GM18867 (cell line): ENCODE measurements around the gene PRR35.

Experiments
- ATAC-seq: cut with Tn5 transposase; IDR thresholded peaks from one replicate; pipeline ENCODE4 v1.9.1; 2021; ENCODE audit warnings: mild to moderate bottlenecking, moderate library complexity; ENCODE audit not compliant: unreplicated experiment

Gene PRR35

DNA sequence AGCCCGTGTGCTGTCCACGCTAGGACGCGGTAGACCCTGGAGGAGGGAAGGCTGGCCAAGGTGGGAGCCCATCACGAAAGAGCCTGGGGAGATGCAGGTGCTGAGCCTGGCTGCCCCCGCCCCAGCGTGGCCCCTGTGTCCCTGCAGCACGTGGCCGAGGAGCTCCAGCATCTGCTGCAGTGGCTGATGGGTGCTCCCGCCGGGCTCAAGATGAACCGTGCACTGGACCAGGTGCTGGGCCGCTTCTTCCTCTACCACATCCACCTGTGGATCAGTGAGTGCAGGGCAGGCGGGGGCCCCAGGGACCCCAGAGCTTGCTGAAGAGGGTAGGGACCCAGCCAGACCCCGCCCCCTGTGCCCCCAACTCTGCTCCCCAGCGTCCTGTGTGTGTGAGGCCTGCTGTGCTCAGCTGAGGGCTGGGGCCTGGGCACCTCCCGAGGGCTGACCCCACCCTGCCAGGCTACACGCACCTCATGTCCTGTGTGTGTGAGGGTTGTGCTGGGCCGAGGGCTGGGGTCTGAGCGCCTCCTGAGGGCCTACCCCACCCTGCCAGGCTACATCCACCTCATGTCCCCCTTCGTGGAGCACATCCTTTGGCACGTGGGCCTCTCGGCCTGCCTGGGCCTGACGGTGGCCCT is 18.2 kb downstream of the PRR35 start:
- no peak for ATAC-seq

DNA sequence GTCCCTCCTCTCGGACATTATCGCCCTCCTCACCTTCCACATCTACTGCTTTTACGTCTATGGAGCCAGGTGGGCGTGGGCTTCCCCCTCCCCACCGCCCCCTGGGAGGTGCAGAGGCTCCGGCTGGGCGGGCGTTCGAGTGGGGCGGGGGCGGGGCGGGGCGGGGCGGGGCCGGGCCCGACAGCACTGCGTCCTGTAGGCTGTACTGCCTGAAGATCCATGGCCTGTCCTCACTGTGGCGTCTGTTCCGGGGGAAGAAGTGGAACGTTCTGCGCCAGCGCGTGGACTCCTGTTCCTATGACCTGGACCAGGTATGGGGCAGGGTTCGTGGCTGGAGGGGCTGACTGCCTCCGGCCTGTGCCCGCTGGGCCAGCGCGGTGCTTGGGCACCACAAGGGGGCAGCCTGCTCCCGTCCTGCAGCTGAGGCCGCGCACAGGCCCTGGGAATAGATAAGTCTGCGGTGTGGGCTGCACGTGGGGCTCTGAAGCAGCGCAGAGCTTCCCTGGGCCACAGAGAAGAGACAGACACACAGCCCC is 18.7 kb downstream of the PRR35 start:
- peak; percentile 53 for ATAC-seq

DNA sequence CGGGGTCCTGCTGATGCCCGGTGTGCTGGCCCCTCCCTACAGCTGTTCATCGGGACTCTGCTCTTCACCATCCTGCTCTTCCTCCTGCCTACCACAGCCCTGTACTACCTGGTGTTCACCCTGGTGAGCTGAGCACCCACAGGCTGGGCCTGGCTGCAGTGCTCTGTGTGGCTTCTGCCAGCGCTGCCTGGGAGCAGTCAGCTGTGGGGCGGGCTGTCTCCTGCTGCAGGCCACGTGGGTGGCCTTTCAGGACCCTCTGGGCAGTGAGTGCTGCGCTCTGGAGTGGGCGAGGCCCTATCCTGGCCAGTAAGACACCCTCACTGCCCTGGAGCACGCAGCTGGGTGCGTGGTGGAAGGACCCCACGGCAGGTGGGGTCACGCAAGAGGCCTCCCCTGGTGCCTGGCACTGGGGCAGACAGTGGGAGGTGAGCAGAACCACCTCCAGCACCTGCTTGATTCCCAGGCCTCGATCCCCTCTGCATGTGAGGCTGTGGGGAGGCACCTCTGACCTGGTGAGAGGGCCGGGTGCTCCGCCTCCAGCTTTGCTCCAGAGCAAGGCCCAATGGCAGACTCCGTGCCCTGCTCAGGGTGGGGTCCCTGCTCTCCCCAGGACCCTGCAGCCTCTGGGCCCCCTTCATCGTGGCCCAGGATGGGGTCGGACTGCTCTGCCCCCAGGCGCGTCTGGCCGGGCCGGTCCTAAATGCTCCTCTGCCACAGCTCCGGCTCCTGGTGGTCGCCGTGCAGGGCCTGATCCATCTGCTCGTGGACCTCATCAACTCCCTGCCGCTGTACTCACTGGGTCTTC is 20.1 kb downstream of the PRR35 start:
- ATAC-seq, result no peak

DNA sequence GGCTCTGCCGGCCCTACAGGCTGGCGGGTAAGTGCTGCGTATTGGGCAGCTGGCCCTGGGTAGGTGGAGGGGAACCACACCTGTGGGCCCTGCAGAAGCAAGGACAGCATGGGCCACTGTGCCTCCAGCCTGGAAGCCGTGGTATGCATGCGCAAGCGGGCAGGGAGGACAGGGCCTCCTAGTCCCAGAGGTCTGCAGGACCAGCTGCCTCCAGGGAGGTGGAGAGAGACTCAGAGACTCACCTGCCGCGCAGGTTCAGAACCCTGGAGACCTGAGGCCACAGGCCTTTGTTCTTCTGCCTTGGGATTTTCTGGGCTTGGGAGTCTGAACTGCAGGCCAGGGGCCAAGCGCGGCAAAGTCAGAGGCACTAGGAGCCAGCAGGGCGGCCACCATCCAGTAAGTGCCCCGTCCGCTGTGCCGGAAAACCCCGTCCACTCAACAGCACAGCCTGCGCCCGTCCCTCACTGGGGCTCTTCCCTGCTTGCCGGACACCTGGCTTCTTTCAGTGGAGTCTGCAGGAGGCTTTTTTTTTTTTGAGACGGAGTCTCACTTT is 20.8 kb downstream of the PRR35 start:
- no peak for ATAC-seq

DNA sequence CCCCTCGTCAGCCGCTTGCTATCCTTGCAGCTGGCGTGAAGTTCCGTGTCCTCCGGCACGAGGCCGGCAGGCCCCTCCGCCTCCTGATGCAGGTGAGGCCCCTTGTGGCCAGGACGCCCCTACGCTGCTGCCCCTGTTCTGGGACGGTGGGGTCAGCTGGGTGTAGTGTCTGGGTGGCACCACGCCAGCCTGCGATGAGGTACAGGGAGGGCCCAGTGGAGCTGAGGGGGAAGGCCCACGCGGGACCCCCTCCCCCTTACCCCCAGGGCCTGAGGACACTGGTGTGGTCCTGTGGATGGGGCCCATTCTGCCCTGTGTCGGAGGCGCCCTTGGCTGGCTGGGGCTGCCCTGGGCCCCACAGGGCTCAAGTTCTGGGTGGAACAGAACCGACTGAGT is 22.0 kb downstream of the PRR35 start:
- ATAC-seq, result no peak

DNA sequence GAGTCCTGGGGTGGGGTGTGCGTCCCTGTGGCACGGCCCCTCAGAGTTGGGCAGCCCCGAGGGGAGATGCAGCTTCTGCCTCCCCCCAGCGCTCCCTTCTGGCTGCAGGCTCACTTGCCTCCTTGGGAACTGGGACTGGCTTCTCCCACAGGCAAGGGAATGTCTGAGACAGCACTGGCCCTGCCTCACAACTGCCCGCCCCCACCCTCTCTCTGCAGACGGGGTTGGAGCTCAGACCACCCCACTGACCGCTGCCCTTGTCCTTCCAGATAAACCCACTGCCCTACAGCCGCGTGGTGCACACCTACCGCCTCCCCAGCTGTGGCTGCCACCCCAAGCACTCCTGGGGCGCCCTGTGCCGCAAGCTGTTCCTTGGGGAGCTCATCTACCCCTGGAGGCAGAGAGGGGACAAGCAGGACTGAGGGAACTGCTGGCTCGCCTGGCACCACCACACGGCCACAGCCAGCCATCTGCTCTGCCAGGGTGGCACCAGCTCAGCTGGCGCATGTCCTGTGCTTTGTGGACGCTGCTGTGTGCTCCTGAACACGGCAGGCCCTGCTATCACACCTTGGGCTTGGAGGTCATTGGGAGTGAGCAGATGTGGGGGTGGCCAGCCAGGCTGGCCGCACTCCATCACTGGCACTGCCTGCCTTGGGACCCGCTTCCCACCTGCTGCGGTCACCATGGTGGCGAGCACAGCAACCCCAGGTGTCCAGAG is 22.6 kb downstream of the PRR35 start:
- no peak for ATAC-seq

DNA sequence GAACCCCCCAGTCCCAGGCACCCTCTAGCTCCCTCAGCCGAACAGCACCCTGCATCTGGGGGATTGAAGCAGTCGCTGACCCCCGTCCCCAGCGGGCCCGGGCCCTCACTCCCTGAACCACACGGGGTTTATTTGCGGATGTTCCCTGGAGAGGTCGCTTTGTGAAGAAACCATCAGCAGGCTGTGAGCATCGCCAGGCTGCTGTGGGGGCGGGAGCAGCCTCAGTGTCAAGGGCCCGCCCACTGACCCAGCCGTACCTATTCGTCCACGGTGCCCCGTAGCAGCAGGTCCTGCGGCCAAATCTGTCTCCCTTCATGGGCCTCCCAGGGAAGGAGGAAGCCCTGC is 23.2 kb downstream of the PRR35 start:
- ATAC-seq, result no peak

DNA sequence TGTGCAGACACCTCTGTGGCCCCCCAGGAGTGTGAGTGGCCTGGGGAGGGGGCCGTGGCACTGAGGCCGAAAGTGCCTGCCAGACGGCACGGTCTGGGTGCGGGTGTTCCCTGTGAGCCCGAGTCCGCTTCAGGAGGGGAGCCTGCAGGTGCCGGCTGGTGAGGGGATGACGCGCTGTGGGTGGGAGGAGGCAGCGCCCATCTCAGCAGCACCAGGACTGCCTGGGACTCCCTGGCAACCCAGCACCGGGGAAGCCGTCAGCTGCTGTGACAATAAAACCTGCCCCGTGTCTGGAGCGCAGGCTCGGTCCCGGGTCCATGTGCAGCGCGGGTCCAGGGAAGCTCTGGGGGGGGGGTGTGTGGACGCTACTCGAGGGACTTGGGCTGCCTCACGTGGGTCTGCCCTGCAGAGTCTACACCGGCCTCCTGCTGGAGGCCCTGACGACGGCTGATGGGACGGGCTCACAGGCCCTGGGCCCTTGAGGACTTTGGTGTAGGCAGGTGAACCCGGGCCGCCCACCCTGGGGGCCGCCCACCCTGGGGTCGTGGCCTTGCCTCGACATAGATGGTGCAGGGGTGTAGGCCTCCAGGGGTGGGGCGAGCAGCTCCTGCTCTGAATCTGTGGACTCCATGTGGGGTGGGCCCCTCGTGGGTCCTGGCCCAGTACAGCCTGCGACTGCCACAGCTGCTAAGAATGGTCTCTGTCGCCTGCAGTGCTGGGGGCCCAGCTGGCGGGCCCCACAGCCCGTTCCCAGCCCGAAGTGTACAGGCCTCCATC is 23.8 kb downstream of the PRR35 start:
- ATAC-seq, result no peak

DNA sequence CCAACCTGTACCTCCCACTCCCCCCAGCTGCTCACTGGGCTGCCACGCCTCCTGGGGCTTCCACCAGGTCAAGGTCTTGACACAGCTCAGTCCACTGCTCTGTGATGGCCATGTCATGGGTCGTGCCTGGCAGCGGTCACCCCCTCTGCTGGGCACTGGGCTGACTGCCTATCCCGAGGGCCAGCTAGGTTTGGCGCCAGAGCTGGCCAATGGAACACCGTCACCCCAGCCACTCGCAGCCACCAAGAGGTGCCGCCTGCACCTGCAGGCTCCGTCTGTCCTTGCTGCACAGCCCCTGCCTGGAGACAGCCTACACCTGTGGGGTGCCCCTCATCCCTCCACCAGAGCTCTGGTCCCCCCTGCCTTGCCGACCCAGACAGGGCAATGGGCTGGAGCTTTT is 25.2 kb downstream of the PRR35 start:
- no peak for ATAC-seq

DNA sequence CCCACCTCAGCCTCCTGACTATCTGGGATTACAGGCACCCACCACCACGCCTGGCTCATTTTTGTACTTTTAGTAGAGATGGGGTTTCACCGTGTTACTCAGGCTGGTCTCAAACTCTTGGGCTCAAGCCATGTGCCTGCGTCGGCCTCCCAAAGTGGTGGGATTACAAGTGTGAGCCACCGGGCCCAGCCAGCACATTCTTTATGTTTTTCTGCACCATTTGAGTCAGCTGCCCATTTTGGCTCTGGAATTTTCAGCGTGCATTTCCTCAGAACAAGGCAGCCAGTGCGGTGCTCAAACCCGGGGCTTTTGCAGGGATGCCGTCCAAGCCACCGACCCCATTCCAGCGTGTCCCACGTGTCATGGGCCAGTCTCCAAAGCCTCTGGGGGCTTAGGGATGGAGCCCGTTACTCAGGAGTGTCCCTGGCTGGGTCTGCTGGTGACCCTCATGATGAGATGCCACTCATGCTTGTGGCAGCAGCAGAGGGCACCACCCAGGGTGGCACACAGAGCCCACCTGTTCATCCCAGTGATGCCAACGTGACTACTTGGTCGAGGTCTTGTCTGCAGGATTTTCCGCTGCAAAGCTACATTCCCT is 26.0 kb downstream of the PRR35 start:
- no peak for ATAC-seq

DNA sequence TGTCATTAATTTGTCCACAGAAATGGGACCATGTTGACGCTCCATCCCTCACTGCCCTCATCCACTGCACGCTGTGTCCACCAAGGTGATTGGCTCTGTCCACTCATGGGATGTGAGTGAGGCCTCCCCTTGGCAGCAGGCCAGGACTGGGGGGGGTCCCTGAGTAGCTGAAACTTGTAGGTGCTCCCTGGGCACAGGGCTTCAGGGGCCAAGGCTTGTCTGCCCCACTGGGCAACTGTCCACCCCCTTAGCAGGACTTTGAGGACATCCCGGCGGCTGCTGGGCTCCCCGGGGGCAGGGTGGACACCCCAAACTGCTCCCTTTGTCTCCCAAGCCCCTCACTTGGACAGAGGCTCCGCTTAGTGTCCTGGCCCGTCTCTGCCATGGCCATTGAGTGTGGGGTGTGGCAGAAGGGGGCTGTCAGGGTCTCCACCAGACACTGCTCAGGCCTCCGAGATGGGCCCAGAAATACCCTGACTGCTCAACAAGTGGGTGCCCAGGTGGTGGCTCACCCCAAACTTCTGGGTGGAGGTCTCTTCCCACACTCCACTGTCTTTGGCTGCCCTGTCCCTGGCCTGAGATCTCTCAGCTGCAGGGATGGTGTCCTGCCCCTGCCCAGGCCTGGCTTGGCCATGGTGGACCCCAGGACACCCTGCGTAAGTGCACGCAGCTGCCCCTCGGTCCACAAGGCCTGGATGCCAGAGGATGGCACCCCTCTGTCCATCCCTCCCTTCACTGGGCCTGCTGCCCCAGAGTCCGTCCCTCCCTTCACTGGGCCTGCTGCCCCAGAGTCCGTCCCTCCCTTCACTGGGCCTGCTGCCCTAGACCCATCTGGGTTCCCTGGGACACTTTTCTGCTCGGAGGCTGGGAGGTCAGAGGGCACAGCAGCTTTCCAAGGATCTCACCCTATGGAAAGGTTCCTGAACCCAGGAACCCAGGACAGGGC is 26.7 kb downstream of the PRR35 start:
- no peak for ATAC-seq

DNA sequence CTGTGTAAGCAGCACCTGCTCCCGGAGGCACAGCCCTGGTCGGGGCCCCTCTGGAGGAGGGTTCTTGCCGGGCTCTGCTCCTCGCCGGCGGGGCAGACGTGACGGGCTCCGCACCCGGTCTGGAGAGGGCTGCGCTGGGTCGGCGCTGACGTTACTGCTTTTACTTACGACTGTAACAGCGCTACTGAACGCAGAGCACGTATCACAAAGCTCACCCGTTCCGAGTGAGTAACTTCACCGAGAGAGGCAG is 28.4 kb downstream of the PRR35 start:
- peak; percentile 5 for ATAC-seq

DNA sequence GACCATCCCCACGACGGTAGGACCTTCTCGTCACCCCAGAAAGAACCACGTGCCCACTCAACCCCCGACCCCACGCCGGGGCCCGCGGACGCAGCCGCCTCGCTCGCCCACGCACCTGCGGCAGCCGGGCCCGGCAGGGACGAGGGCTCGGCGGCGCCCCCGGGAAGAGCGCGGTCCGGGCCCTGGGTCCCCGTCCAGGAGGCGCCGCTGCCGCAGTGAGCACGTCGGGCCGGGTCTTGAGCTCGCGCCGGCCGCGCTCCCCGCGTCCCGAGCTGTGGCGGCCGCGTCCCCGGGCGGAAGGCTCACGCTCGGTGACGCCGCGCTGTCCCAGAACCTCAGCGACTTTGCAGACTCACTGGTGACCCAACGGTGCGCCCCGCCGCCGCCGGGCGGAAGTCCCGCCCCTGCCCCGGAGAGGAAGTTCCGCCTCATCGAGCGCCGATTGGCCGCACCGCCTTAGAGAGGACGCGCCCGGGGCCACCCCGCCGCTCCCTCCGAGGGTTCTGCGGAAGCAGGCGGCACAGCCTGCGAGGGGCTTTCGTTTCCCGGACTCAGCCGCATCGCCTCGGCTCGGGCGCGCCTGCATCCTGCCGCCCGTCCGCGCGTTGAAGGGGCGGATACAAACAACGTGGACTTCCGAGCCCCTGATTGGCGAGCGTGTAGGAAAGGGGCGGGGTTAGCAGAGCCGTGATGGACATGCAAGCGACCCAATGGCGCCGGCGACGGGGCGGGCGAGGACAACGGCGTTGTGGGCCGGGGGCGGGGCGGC is 28.9 kb downstream of the PRR35 start:
- ATAC-seq, result peak; percentile 74

DNA sequence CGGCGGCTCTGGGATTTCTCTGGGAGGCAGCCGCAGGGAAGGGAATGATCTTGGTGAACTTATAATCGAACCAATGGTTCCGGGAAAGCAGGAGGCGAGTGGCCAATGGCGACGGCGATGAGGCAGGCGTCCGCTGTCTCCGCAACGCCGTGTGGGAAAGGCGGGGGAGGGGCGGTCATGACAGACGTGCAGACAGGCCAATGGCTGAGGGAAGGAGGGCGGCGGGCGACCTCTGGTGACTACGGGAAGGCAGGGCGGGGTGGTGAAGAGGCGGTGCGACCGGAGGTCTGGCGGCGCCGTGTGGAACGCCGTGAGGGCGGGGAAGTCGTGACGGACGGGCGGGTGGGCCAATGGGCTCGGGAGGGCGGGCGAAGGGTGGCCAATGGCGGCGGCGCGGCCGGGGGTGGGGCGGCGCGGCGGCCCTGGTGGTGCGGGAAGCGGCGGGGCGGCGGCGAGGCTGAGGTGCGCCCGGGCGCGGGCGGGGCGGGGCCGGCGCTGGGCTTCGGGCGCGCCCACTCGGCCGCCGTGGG is 29.5 kb downstream of the PRR35 start, which contains the start of gene RAB40C:
Gene RAB40C, plus strand, starts transcription at position 409 of the 530 bp plus-strand sequence. CDS start 226 bp downstream, outside the sequence.
- ATAC-seq, result peak; percentile 74

DNA sequence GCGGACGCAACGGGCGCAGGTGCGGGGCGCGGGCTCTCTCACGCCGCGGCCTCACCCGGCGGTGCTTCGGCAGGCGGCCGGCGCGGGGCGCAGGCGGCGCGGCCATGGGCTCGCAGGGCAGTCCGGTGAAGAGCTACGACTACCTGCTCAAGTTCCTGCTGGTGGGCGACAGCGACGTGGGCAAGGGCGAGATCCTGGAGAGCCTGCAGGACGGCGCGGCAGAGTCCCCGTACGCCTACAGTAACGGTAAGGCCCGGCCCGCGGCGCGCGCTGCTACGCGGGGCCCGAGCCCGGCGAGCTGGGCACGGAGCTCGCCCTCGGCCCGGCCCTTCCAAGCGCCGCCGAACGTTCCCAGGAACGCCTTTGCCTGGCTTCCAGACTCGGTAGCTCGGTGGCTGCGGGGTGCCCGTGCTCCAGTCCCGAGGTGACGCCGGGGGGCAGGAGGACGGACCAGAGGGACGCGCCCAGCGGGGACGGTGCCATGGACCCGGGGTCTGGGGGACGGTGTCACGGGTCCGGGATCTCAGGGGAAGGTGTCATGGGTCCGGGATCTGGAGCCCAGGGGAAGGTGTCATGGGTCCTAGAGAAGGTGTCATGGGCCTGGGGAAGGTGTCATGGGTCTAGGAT is 30.1 kb downstream of the PRR35 start:
- ATAC-seq, result no peak

DNA sequence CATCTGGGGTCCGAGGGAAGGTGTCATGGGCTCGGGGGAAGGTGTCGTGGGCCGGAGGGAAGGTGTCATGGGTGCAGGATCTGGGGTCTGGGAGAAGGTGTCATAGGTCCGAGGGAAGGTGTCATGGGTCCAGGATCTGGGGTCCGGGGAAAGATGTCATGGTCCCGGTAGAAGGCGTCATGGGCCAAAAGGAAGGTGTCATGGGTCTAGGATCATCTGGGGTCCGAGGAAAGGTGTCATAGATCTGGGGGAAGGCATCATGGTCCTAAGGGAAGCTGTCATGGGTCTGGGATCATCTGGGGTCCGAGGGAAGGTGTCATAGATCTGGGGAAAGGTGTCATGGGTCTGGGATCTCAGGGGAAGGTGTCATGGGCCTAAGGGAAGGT is 30.6 kb downstream of the PRR35 start:
- no peak for ATAC-seq

DNA sequence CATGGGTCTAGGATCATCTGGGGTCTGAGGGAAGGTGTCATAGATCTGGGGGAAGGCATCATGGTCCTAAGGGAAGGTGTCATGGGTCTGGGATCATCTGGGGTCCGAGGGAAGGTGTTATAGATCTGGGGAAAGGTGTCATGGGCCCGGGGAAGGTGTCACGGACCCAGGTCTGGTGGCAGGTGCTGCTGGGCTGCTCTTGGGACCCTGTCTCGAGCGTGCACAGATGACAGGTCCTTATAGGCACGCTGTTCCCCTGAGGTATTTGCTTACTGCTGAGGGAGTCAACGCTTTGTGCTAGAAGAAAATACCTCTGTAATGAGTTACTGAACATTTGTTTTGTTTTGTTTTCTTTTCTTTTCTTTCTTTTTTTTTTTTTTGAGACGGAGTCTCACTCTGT is 31.0 kb downstream of the PRR35 start:
- no peak for ATAC-seq
